GM12873 (cell line): ENCODE results near the gene LCOR.

Source experiments
- CTCF ChIP-seq: IDR thresholded peaks from 2 replicates; pipeline ENCODE4 v1.5.1; 2012; ENCODE audit warnings: low read depth, mild to moderate bottlenecking, moderate library complexity, low read length, control low read depth; ENCODE audit not compliant: insufficient read depth; ENCODE audit errors: missing control alignments

The LCOR gene

GRCh38 chr10:97042081-97042480 is 210.0 kb downstream of the LCOR start:
- TF ChIP-seq CTCF, result no peak

GRCh38 chr10:97042716-97043562 is 210.8 kb downstream of the LCOR start:
- TF ChIP-seq CTCF, result no peak

GRCh38 chr10:97043563-97043855 is 211.4 kb downstream of the LCOR start:
- TF ChIP-seq CTCF, result no peak
